NCI-H146 (cell line): ENCODE data around the gene EXOC2.

ENCODE experiments used
- DNase-seq: peaks from one replicate; lab custom pipeline; 2025; lab: John Stamatoyannopoulos, UW

The EXOC2 gene

GRCh38 chr6:527989-528673 is 164.8 kb downstream of the EXOC2 start:
- no peak for DNase-seq

- DNase-seq, result peak; percentile 8
These were observed 168.1 kb downstream of the EXOC2 start for GRCh38 chr6:524803-525202.

DNA sequence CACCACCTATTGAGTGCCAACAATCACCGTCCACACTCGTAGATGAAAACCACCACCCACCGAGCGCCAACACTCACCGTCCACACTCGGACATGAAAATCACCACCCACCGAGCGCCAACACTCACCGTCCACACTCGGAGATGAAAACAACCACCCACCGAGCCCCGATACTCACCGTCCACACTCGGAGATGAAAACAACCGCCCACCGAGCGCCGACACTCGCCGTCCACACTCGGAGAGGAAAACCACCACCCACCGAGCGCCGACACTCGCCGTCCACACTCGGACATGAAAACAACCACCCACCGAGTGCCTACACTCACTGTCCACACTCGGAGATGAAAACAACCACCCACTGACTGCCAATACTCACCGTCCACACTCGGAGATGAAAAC is 172.1 kb downstream of the EXOC2 start:
- no peak for DNase-seq

- no peak for DNase-seq
These were observed 174.7 kb downstream of the EXOC2 start for GRCh38 chr6:518218-518617.

GRCh38 chr6:516213-516612 is 176.7 kb downstream of the EXOC2 start:
- no peak for DNase-seq

DNA sequence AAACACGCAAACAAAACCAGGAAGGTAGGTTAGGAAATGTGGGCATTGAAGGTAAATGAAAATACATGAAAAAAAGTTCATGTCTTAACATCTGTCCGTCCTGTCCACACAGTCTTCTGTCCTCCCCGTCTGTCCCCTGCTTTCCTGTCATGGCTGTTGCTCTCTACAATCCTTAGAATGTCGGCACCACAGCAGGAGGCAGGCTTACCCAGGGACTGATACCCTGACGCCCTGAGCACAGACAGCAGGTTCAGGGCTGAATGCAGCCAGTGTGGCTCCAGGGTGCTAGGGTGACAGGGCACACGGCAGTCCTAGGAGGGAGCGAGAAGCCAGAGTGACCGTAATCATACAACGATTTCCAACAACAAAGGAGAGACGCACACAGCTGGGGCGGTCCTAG is 177.7 kb downstream of the EXOC2 start:
- DNase-seq, result no peak

DNA sequence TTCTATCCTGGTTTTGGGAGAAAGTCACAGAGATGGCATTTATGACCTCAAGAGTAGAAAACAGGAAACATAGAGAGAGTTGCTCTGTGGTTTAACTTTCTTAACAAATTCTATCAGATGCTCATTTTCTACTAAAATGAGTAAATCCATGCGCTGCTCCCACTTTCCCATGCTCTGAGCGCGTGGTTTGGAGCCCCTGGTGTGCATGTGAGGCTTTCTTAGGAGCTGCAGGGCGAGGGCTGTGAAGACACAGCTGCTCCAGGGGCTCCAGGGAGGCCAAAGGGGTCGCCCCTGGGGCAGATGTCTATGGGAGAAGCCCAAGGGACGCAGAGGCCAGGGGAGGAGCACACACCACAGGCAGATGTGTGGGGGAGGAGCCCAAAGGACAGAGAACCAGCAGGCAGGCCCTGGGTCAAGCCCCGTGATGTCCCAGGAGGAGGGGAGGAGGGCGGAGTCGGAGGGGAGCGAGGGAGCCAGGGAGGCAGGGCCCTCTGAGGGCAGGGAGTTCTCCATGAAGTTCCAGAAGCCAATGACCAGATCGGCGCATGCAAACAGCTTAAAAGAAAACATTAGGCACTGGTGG is 178.5 kb downstream of the EXOC2 start:
- DNase-seq, result no peak

- no peak for DNase-seq
These were observed 179.0 kb downstream of the EXOC2 start for GRCh38 chr6:513961-514360.

DNA sequence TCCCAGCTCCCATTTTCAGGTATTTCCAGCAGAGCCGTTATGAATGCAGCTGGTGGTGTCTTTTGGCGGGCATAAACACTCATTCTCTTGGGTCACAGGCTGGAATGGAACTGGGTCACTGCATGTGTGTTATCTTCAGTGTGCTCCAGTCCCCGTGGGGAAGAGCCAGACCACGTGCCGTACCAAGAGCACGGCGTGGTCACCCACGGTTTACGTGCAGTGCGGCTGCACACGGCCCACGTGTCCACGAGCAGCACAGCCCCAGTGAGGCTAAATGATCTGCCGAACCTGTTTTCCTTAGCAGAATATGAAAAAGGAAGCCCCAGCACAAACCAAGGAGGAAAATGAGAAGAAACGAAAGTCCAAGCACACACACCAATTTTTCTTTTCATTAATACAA is 179.9 kb downstream of the EXOC2 start:
- no peak for DNase-seq

DNA sequence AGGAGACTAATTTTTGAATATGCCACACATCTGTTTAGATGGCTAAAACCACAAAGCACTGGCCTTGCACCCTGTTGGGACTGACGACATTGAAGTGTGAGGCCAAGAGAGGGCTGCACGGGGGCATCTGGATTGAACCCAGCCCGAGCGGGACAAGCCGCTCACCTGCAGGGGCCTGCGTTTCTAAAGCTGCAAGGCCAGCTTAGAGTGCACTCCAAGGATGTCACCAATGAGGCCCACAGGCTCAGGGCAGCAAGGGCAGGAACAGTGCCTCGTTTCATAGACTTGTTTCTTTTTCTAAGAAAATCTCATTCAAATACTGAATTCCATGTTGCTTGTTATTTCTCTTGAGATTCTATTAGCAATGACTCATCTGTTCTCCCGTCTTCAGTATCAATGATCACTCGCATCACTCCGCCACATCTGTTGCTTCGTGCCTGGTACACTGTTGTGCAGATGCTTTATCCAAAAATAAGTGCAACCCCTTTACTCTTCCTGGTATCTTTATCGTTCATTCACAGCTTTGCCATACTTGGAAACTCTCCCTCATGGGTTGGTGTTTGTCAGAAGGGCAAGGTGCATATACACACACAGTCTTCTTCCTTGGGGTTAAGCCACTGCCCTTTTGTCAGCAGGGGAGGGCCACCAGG is 181.3 kb downstream of the EXOC2 start:
- DNase-seq, result no peak

DNA sequence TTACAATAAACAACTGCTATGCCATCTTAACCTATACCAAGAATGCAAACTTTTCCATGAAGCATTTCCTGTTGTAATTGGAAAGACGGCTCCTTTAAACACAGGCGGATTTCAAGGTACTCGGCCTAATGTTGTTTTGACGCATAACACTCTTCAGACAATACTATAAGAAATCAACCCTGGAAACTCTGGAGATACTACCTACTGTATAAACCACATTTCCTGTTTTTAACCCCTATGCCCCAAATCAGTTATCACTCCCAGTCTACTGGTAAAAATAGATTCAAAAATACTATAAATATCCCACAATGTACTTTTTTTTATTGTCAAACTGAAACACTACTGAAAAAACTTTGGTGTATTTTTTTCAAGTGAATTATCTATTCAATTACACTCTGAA is 183.3 kb downstream of the EXOC2 start:
- no peak for DNase-seq

- no peak for DNase-seq
These were observed 184.3 kb downstream of the EXOC2 start for GRCh38 chr6:508614-509013.

DNA sequence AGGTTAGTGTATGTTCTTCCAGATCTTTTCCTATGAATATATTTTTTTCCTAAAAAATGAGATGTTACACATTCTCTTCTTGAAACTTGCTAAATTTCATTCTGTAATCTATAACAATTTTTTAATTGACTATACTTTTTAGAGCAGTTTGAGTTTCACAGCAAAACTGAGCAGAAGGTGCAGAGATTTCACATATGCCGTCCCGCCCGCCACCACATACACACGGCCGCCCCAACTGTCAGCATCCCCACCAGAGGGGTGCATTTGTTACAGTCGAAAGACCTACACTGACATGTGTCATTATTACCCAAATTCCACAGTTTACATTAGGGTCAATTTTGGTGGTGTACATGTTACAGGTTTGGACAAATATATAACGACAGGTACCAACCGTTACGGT is 184.9 kb downstream of the EXOC2 start:
- DNase-seq, result no peak

GRCh38 chr6:506920-507622 is 185.9 kb downstream of the EXOC2 start:
- DNase-seq, result no peak

GRCh38 chr6:506508-506907 is 186.4 kb downstream of the EXOC2 start:
- no peak for DNase-seq

DNA sequence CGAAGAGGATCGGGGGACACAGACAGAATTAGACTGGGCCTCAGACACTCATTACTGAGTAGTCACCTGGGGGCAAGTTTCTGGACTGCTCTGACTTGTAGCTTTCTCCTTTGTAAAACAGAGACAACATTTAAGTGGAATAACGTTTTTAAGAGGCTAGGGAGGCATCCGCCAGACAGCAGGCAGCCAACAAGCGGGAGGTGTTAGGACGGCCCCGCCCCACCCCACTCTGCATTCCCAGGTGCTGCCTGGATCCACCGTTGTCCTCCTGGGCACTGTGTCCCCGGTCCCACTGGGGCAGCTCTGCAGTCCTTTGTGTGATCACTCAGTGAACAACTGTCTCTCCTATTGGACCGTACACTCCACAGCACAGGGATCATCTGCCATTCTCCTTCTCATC is 187.6 kb downstream of the EXOC2 start:
- no peak for DNase-seq

DNA sequence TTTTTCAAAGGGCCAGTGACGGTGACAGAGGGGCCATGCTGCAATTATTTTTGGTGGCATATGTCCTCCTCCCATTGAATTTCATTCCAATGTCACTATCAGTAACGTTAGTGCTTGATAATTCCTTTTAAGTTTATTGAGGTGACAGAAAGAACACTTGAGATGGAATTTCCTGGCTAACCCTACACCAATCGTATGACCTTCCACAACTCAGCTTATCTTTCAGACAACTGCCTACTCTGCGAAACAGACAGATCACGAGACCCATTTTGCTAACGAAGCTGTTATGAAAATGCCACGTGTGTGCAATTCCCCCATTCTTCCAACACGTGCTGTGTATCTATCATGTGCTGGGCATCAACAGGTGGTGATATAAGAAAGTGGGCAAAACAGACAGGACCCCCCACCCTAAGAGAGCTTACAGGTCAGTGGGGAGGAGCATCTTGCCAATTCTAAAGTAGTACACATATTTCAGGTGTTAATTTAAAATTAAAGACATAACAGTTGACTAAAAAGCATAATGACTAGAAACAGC is 188.4 kb downstream of the EXOC2 start:
- no peak for DNase-seq

GRCh38 chr6:503610-504362 is 189.2 kb downstream of the EXOC2 start:
- DNase-seq, result no peak

- no peak for DNase-seq
These were observed 190.2 kb downstream of the EXOC2 start for GRCh38 chr6:502761-503160.

- no peak for DNase-seq
These were observed 190.9 kb downstream of the EXOC2 start for GRCh38 chr6:501891-502601.

- no peak for DNase-seq
These were observed 193.3 kb downstream of the EXOC2 start for GRCh38 chr6:499617-500016.
